Gastrocnemius medialis (tissue), 4 donors: ENCODE data around the gene CDRT4. TPM values are rescaled to one million over a fixed set of nuclear protein-coding genes. Genes with fewer than 3 reads are reported as not detected.

Experiments
- ATAC-seq, 2 donors: fragments of 150-250 bp; one replicate each; pipeline ENCODE4 v1.9.1; 2016
- DNase-seq, 2 donors: peaks; one replicate each; pipeline ENCODE4 v3.0.0-alpha.2; 2019
- H3K27ac ChIP-seq, 4 donors: fragments of 200-600 bp; sonication (generic); 1 replicate in 1 of 4; 2 replicates in 3 of 4; pipeline ENCODE4 v1.5.1; 2016 to 2018; ENCODE audit warnings: mild to moderate bottlenecking in 2 of 4, moderate library complexity in 1 of 4
- H3K27me3 ChIP-seq, 3 donors: fragments of 200-600 bp; sonication (generic) in 2 of 3; 1 replicate in 1 of 3; 2 replicates in 2 of 3; pipeline versions ENCODE4 v1.5.1 to v1.6.0; 2016 to 2019; ENCODE audit warnings: mild to moderate bottlenecking in 1 of 3, moderate library complexity in 1 of 3
- H3K36me3 ChIP-seq, 2 donors: fragments of 200-600 bp; sonication (generic) in 1 of 2; one replicate each; pipeline ENCODE4 v1.5.1; 2017 to 2018
- H3K4me1 ChIP-seq, 2 donors: fragments of 200-600 bp; sonication (generic) in 1 of 2; one replicate each; pipeline ENCODE4 v1.5.1; 2016 to 2017; ENCODE audit warnings: mild to moderate bottlenecking in 2 of 2
- H3K4me3 ChIP-seq, 4 donors: fragments of 200-600 bp; sonication (generic) in 3 of 4; 1 replicate in 1 of 4; 2 replicates in 3 of 4; pipeline ENCODE4 v1.5.1; 2016 to 2019; ENCODE audit warnings: mild to moderate bottlenecking in 2 of 4
- H3K9me3 ChIP-seq, 3 donors: fragments of 200-600 bp; sonication (generic) in 2 of 3; 1 replicate in 1 of 3; 2 replicates in 2 of 3; pipeline ENCODE4 v1.5.1; 2016 to 2019
- CTCF ChIP-seq, 5 experiments: fragments of 450-650 bp in 3 of 5; fragments of 200-600 bp in 2 of 5; sonication (generic) in 2 of 5; IDR thresholded peaks in 4 of 5; conservative IDR thresholded peaks in 1 of 5; 1 replicate in 4 of 5; 2 replicates in 1 of 5; pipeline ENCODE4 v1.5.1; 2016 to 2019; ENCODE audit warnings: antibody characterized with exemption in 5 of 5, mild to moderate bottlenecking in 3 of 5, moderate library complexity in 3 of 5
- POLR2A ChIP-seq, 2 donors: fragments of 450-650 bp; IDR thresholded peaks; one replicate each; pipeline ENCODE4 v1.6.1; 2017; ENCODE audit warnings: antibody characterized with exemption in 2 of 2, mild to moderate bottlenecking in 2 of 2, moderate library complexity in 2 of 2
- in situ Hi-C, 4 donors: fragments of 200-750 bp; cut with MboI; loops; one replicate each; pipeline versions ENCODE4 v1.15.0 to v1.8.0; 2017; ENCODE audit warnings: low sequenced_read_pairs in 4 of 4
- intact Hi-C: fragments of 100-400 bp; cut with DNase I; formaldehyde crosslinking; loops from one replicate; pipeline ENCODE4 v1.15.1; 2023; ENCODE audit warnings: low total_unique reads
- total RNA-seq, 4 donors: library from RNA; depleted of rRNA; stranded (reverse); fragments of >200 nt; gene quantifications; one replicate each; pipeline versions ENCODE4 v1.1.0 to v1.2.3, GENCODE V29; 2016

The CDRT4 gene
- total RNA-seq, 4 donors from 2014 or later, result 0.66 to 2.0 (median 1.00) TPM

- no peaks in the 10 kb centered on the region for H3K36me3 ChIP-seq
- no peak overlapping the region for H3K27ac ChIP-seq
- DNase-seq, result no peak
- intact Hi-C loops, result no loop called here
- no peak overlapping the region for H3K4me3 ChIP-seq
- H3K4me1 ChIP-seq, result peaks cover 0 to 10% of the 10 kb centered on the region in 2 donors
- in situ Hi-C loops, result loop anchor here in 1 of 4 donors (25.0 kb wide), 1 partner anchor 124 kb away; no protein-coding TSS in a partner anchor
- no peak for TF ChIP-seq POLR2A (IDR thresholded peaks at IDR 0.05)
- TF ChIP-seq CTCF (IDR thresholded peaks at IDR 0.05 in 4 of 5, conservative IDR thresholded peaks at IDR 0.05 in 1 of 5), result no peak
- no peak for ATAC-seq
- H3K9me3 ChIP-seq, result no peaks in the 10 kb centered on the region
- no peaks in the 10 kb centered on the region for H3K27me3 ChIP-seq
Measured at GRCh38 chr17:15388356-15389041, 78.9 kb downstream of the CDRT4 start.

GRCh38 chr17:15386083-15386482 lies 81.3 kb downstream of the CDRT4 start:
- ATAC-seq (no peak), DNase-seq (no peak)
- peaks cover 0 to 10% of the 10 kb centered on the region in 2 donors for H3K4me1 ChIP-seq
- intact Hi-C loops, result no loop called here
- H3K9me3 ChIP-seq, result no peaks in the 10 kb centered on the region
- no peak for TF ChIP-seq POLR2A (IDR thresholded peaks at IDR 0.05)
- TF ChIP-seq CTCF (IDR thresholded peaks at IDR 0.05 in 4 of 5, conservative IDR thresholded peaks at IDR 0.05 in 1 of 5), result no peak
- no peaks in the 10 kb centered on the region for H3K27me3 ChIP-seq
- H3K27ac ChIP-seq, result no peak overlapping the region
- no peaks in the 10 kb centered on the region for H3K36me3 ChIP-seq
- in situ Hi-C loops, result loop anchor here in 1 of 4 donors (25.0 kb wide), 1 partner anchor 126 kb away; no protein-coding TSS in a partner anchor
- no peak overlapping the region for H3K4me3 ChIP-seq

Other genes starting within 250 kb of the CDRT4 start
- gene PMP22, start 202.3 kb downstream of the CDRT4 start, total RNA-seq, result 100 to 1,000 TPM in 1 of 4 donors, 10 to 100 TPM in 3; 75.5 to 227 (median 83.2) TPM
- not detected for gene TEKT3, start 126.0 kb downstream of the CDRT4 start, total RNA-seq
- gene TVP23C, start 95.9 kb upstream of the CDRT4 start, total RNA-seq, result 1 to 10 TPM in 3 of 4 donors, not detected in 1; 1.2 to 4.2 (median 1.7) TPM
- gene FBXW10B, start 152.1 kb upstream of the CDRT4 start, total RNA-seq, result 1 to 10 TPM; 1.1 to 2.7 (median 1.5) TPM
- 10 to 100 TPM; 14.0 to 33.0 (median 21.2) TPM for gene TRIM16, start 216.7 kb upstream of the CDRT4 start, total RNA-seq
- gene ZNF286A, start 232.1 kb upstream of the CDRT4 start, total RNA-seq, result 10 to 100 TPM in 1 of 4 donors, 1 to 10 TPM in 3; 3.3 to 10.2 (median 6.0) TPM